K562 (cell line): ENCODE data around the gene AKT1S1. TPM values are rescaled to one million over a fixed set of nuclear protein-coding genes. Genes with fewer than 3 reads are reported as not detected.

Experiments
- CTBP1 ChIP-seq: fragments of 450-650 bp; IDR thresholded peaks from 2 replicates; pipeline ENCODE4 v1.6.1; 2016; ENCODE audit warnings: borderline replicate concordance
- KLF10 ChIP-seq: fragments of 250-450 bp; sonication (Bioruptor Pico); IDR thresholded peaks from 2 replicates; pipeline ENCODE4 v1.6.1; 2021; ENCODE audit warnings: matching md5 sums
- MCM5 ChIP-seq: fragments of 450-650 bp; IDR thresholded peaks from 2 replicates; pipeline ENCODE4 v1.6.1; 2016; ENCODE audit warnings: low read depth
- MGA ChIP-seq: fragments of 450-650 bp; IDR thresholded peaks from 2 replicates; pipeline ENCODE4 v1.6.1; 2016; ENCODE audit warnings: mild to moderate bottlenecking, moderate library complexity
- MIER1 ChIP-seq: fragments of 450-650 bp; IDR thresholded peaks from 2 replicates; pipeline ENCODE4 v1.6.1; 2016; ENCODE audit warnings: antibody characterized with exemption, mild to moderate bottlenecking, low read depth
- POLR2G ChIP-seq: fragments of 200-400 bp; formaldehyde crosslinking; IDR thresholded peaks from 2 replicates; pipeline ENCODE4 v1.6.1; 2017; ENCODE audit warnings: low read depth, mild to moderate bottlenecking, antibody characterized with exemption, low read length, moderate library complexity
- RBM39 ChIP-seq: fragments of 200-400 bp; formaldehyde crosslinking; optimal IDR thresholded peaks from 2 replicates; pipeline ENCODE3; 2018; ENCODE audit warnings: low read depth, low read length
- ZNF668 ChIP-seq: fragments of 250-450 bp; sonication (Bioruptor Pico); IDR thresholded peaks from 2 replicates; pipeline ENCODE4 v1.8.0; 2022; ENCODE audit warnings: mild to moderate bottlenecking, inconsistent platforms
- polyA plus RNA-seq, 8 experiments: library from polyadenylated mRNA; depleted of rRNA in 4 of 8; stranded (reverse) in 5 of 8; unstranded in 3 of 8; fragments of >200 nt; fragmentation: Nextera tagmentation in 2 of 8; fragmentation: Illumina TruSeq in 1 of 8; extraction: Ambion mirVana in 2 of 8; extraction: Trizol in 1 of 8; gene quantifications; 2 replicates each; pipeline versions ENCODE4 v1.2.1 to v1.2.3, GENCODE V29; 2011 to 2014; ENCODE audit warnings: inconsistent platforms in 1 of 8, missing spikeins in 1 of 8
- total RNA-seq, 7 experiments: library from RNA; depleted of rRNA in 6 of 7; stranded (reverse); fragments of >200 nt in 6 of 7; fragmentation: Illumina TruSeq in 2 of 7; extraction: Trizol in 2 of 7; gene quantifications; 2 replicates each; pipeline versions ENCODE4 v1.2.1 to v1.2.3, GENCODE V29; 2011 to 2021; ENCODE audit warnings: low replicate concordance in 1 of 7

Gene AKT1S1
- total and polyA plus RNA-seq, 9 of the 15 experiments (the other 6 are each of a cell fraction or from before 2014, with no cell fraction given) = 1.2 to 50.3 (median 17.1) TPM

- no peak for TF ChIP-seq MGA
- no peak for TF ChIP-seq CTBP1
- TF ChIP-seq ZNF668 = no peak
- peak; percentile 57; the same call in 1 of the 2 replicates for TF ChIP-seq POLR2G
- no peak for TF ChIP-seq RBM39
- no peak for TF ChIP-seq KLF10 (CRISPR knock-in tag)
- no peak for TF ChIP-seq MIER1
- TF ChIP-seq MCM5 = no peak
Observed at GRCh38 chr19:49906879-49907564, 29.9 kb upstream of the AKT1S1 start (continued).
